ENCODE measurements around the gene B3GALNT2.

The B3GALNT2 gene

GRCh38 chr1:235415008-235415904, 89.0 kb downstream of the B3GALNT2 start:
- POLR2A ChIA-PET: interaction anchor here (0.5 to 2.0 kb wide), 4 partner anchors 45 to 89 kb away, joined by 4 to 6 read pairs (median 5); partner anchors contain the start of genes B3GALNT2, GGPS1 and TBCE
- peaks cover 13 to 31% of the 10 kb centered on the region in 2 experiments for H3K36me3 ChIP-seq (ENCODE audit: control insufficient read depth in 2 of 2, insufficient read depth in 1 of 2, low read length in 2 of 2)
- peak; percentile 42; the same call in 1 of the 2 replicates for TF ChIP-seq MZF1 (tag by site-specific recombination; IDR thresholded peaks at IDR 0.05; ENCODE audit: borderline replicate concordance)
- no peak for TF ChIP-seq KLF16 (tag by site-specific recombination; IDR thresholded peaks at IDR 0.05)
- peak; percentile 63; the same call in 1 of the 2 replicates for TF ChIP-seq ZNF2 (tag by site-specific recombination; IDR thresholded peaks at IDR 0.05)
- TF ChIP-seq ZNF184 (tag by site-specific recombination; IDR thresholded peaks at IDR 0.05): no peak
- no peak for TF ChIP-seq ZNF114 (tag by site-specific recombination; IDR thresholded peaks at IDR 0.05)
- 0 out of 2 replicates have a peak, but pooled peaks have one; percentile 31 for TF ChIP-seq KLF10 (tag by site-specific recombination; IDR thresholded peaks at IDR 0.05)
- no peak for TF ChIP-seq ZNF48 (tag by site-specific recombination; IDR thresholded peaks at IDR 0.05)
- no peak for TF ChIP-seq ZNF555 (tag by site-specific recombination; conservative IDR thresholded peaks at IDR 0.05)
- TF ChIP-seq ZSCAN5A (tag by site-specific recombination; IDR thresholded peaks at IDR 0.05): no peak
- TF ChIP-seq ZNF121 (tag by site-specific recombination; IDR thresholded peaks at IDR 0.05): peak; percentile 89
- no peak for TF ChIP-seq ZNF354C (tag by site-specific recombination; IDR thresholded peaks at IDR 0.05; ENCODE audit: borderline replicate concordance, low read depth)
- no peak for TF ChIP-seq ZNF37A (tag by site-specific recombination; IDR thresholded peaks at IDR 0.05)
- TF ChIP-seq ZNF366 (tag by site-specific recombination; conservative IDR thresholded peaks at IDR 0.05): no peak
- TF ChIP-seq FEZF1 (tag by site-specific recombination; IDR thresholded peaks at IDR 0.05): no peak
- no peak for TF ChIP-seq ZNF274 (IDR thresholded peaks at IDR 0.05; ENCODE audit: low read length)
- TF ChIP-seq ZNF274 (tag by site-specific recombination; IDR thresholded peaks at IDR 0.05; ENCODE audit: borderline replicate concordance): no peak
- TF ChIP-seq ZNF514 (tag by site-specific recombination; IDR thresholded peaks at IDR 0.05): no peak
- no peak for TF ChIP-seq ZBTB20 (tag by site-specific recombination; IDR thresholded peaks at IDR 0.05)
- peak; percentile 78 for TF ChIP-seq CTCF (tag by site-specific recombination; IDR thresholded peaks at IDR 0.05)
- TF ChIP-seq ZNF660 (tag by site-specific recombination; IDR thresholded peaks at IDR 0.05): peak; percentile 58
- peak; percentile 53; the same call in 1 of the 2 replicates for TF ChIP-seq ZSCAN30 (tag by site-specific recombination; IDR thresholded peaks at IDR 0.05)
- TF ChIP-seq ZNF239 (tag by site-specific recombination; IDR thresholded peaks at IDR 0.05): no peak
- TF ChIP-seq ZNF654 (tag by site-specific recombination; IDR thresholded peaks at IDR 0.05; ENCODE audit: low read depth): peak; percentile 53
- TF ChIP-seq KLF17 (tag by site-specific recombination; IDR thresholded peaks at IDR 0.05): 0 out of 2 replicates have a peak, but pooled peaks have one; percentile 12
- H3K4me3 ChIP-seq (ENCODE audit: low read depth, low read length): no peak overlapping the region
- H3K4me1 ChIP-seq (ENCODE audit: control insufficient read depth, insufficient read depth, low read length): no peaks in the 10 kb centered on the region; the same call in 1 of the 2 replicates
- no peak overlapping the region for H3K27ac ChIP-seq (ENCODE audit: extremely low read depth, low read depth, low read length)
- no peaks in the 10 kb centered on the region for H3K9me3 ChIP-seq (ENCODE audit: control insufficient read depth, insufficient read depth, low read depth, low read length)
- CTCF ChIA-PET: interaction anchor here (0.5 to 3.7 kb wide), 61 partner anchors 9 to 1618 kb away, joined by 3 to 67 read pairs (median 5); partner anchors contain the start of genes ARID4B, GGPS1 and TBCE
